ENCODE data around the gene CACNA1D.

The CACNA1D gene

GRCh38 chr3:53695324-53695690 is 200.9 kb downstream of the CACNA1D start:
- DNase-seq (ENCODE audit: extremely low read depth, low read depth) = no peak
- no peak for TF ChIP-seq CTCF (IDR thresholded peaks at IDR 0.05; ENCODE audit: low read depth, low read length)

DNA sequence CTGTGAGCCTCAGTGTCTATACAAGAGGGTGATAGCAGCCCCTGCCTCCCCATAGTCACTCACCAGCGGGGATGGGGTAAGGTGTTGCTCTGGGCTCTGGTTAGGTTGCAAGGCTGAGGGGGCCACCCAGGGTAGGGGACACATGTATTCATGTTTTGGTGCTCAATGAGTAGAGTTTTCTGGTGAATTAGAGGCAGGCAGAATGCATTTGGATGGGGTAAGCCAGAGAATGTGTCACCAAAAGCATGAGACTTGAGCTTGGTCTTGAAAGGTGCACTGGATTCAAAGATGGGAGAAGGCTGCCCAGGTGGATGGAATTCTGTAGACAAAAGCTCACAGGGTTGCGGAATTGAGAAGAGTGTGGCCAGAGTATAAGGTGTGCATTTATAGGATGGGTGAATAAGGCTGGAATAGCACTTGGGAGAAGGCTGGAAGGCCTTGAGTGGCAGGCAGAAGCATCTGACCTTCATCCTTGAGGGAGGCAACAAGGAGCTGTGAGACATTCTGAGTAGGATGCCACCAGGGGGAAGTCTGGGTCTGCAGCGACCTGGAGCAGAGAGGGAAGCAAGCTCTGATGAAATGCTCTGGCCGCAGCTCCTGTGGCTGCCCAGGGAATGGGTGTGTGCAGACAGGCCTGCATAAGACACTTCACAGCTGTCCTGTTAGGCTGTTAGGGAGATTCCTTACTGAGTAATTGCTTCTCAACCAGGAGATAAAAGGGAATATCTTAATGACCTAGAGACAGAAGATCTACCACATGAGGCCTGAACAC is 202.2 kb downstream of the CACNA1D start:
- no peak for DNase-seq (ENCODE audit: extremely low read depth, low read depth)
- peak; percentile 19 for TF ChIP-seq CTCF (IDR thresholded peaks at IDR 0.05; ENCODE audit: low read depth, low read length)

- DNase-seq (ENCODE audit: extremely low read depth, low read depth) = no peak
- no peak for TF ChIP-seq CTCF (IDR thresholded peaks at IDR 0.05; ENCODE audit: low read depth, low read length)
Observed at GRCh38 chr3:53700441-53700840, 206.0 kb downstream of the CACNA1D start.

DNA sequence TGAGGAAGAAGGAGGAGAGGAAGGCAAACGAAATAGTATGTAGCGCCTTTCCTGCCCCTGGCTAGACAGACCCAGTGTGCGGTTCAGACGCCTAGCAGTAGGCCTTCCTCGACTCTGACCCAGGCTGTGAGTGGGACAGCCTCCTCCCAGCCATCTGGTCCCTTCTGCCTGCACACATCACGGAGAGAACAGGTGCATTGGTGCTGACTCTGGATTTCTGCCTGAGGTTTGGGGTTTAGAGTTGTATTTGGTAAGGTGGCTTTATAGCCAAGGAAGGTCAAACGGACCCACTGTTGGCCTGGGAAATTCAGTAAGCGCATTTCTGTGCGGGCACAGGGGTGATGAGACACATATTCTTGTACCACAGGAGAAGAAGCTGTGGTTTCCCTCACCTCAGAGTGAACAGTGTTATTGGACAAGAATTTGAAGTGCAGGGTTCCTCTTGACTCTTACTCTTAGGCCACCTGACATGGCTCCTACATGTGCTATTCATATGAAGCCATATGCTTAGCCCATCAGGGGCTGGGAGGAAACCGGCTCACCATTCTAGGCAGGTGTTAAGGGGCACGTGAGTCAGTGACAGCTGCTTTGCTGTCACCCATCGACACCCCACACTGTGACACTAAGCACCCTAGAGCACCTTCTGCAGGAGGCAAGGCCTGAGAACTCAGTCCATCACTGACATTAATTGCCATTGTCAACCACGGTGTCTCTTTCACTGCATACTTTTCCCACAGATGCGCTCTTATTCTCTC is 208.5 kb downstream of the CACNA1D start:
- no peak for TF ChIP-seq CTCF (IDR thresholded peaks at IDR 0.05; ENCODE audit: low read depth, low read length)
- no peak for DNase-seq (ENCODE audit: extremely low read depth, low read depth)

DNA sequence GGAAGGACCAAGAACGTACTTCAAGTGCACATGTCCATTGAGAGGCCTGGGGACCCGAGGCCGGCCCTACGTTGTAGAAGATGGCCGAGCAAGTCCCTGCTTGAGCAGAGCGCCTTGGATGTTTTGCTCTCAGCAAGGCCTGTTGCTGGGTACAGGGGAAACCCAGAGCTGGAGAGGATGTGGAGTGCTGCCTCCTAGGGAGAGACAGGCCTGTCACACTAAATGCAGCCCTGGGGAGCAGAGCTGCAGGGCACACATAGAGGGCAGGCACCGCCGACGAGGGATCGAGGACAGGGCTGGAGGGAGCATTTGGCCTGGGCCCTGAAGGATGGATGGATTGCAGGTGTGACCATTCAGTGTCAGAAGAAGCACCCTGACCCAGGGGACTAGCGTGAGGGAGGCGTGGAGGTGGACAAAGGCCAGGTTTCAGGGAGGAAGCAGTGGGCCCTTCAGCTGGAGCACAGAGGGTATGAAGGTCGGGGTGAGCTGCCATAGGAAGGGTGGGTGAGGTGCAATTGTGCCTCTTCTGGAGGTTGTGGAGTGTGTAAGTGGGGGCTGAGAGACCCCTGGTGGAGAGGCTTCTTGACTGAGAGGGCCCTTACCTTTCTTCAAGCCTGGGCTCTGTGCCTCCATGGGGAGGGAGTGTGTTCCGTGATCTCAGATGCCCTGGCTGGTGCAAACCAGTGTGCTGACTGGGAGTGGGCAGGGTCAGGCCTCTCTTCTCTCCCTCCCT is 209.4 kb downstream of the CACNA1D start:
- TF ChIP-seq CTCF (IDR thresholded peaks at IDR 0.05; ENCODE audit: low read depth, low read length) = no peak

GRCh38 chr3:53704363-53704725 is 209.9 kb downstream of the CACNA1D start:
- DNase-seq (ENCODE audit: extremely low read depth, low read depth) = no peak
- no peak for TF ChIP-seq CTCF (IDR thresholded peaks at IDR 0.05; ENCODE audit: low read depth, low read length)

More for the DNA sequence above, 209.4 kb downstream of the CACNA1D start:
- DNase-seq (ENCODE audit: extremely low read depth, low read depth) = no peak

Data from AG09319 (cell line).